ENCODE results near the gene SLC28A3. TPM values are rescaled to one million over a fixed set of nuclear protein-coding genes. Genes with fewer than 3 reads are reported as not detected.

Gene SLC28A3
- total and polyA plus RNA-seq, 4 donors, result 0.24 to 3.6 (median 0.46) TPM

GRCh38 chr9:84310883-84311282 lies 29.7 kb downstream of the SLC28A3 start:
- H3K36me3 ChIP-seq (ENCODE audit: control insufficient read depth, insufficient read depth, low read length), result no peaks in the 10 kb centered on the region
- WGBS (ENCODE audit: insufficient coverage), result no CpG with 5 or more reads among the region's 2 CpGs
- H3K4me3 ChIP-seq (ENCODE audit: low read depth, low read length), result no peak overlapping the region
- no peaks in the 10 kb centered on the region for H3K27me3 ChIP-seq (ENCODE audit: control insufficient read depth, insufficient read depth, low read length)
- DNase-seq (ENCODE audit: low read depth in 4 of 6, low spot score in 6 of 6), result no peak
- H3K4me1 ChIP-seq (ENCODE audit: control insufficient read depth, insufficient read depth, low read length), result no peaks in the 10 kb centered on the region
- H3K27ac ChIP-seq (ENCODE audit: low read depth, low read length), result no peak overlapping the region
- no peaks in the 10 kb centered on the region for H3K9me3 ChIP-seq (ENCODE audit: control insufficient read depth, insufficient read depth, low read length)

GRCh38 chr9:84305497-84306131 lies 34.9 kb downstream of the SLC28A3 start:
- H3K4me3 ChIP-seq (ENCODE audit: low read depth, low read length), result no peak overlapping the region
- no peak for DNase-seq (ENCODE audit: low read depth in 4 of 6, low spot score in 6 of 6)
- WGBS (ENCODE audit: insufficient coverage), result 92% methylated on average over 2 of the region's 5 CpGs
- H3K27me3 ChIP-seq (ENCODE audit: control insufficient read depth, insufficient read depth, low read length), result no peaks in the 10 kb centered on the region
- H3K9me3 ChIP-seq (ENCODE audit: control insufficient read depth, insufficient read depth, low read length), result no peaks in the 10 kb centered on the region
- H3K36me3 ChIP-seq (ENCODE audit: control insufficient read depth, insufficient read depth, low read length), result no peaks in the 10 kb centered on the region
- H3K4me1 ChIP-seq (ENCODE audit: control insufficient read depth, insufficient read depth, low read length), result no peaks in the 10 kb centered on the region
- no peak overlapping the region for H3K27ac ChIP-seq (ENCODE audit: low read depth, low read length)

- no peak overlapping the region for H3K4me3 ChIP-seq (ENCODE audit: low read depth, low read length)
- no peaks in the 10 kb centered on the region for H3K27me3 ChIP-seq (ENCODE audit: control insufficient read depth, insufficient read depth, low read length)
- H3K36me3 ChIP-seq (ENCODE audit: control insufficient read depth, insufficient read depth, low read length), result no peaks in the 10 kb centered on the region
- no CpG with 5 or more reads among the region's 1 CpG for WGBS (ENCODE audit: insufficient coverage)
- no peak overlapping the region for H3K27ac ChIP-seq (ENCODE audit: low read depth, low read length)
- DNase-seq (ENCODE audit: low read depth in 4 of 6, low spot score in 6 of 6), result peak in 1 of 6 donors; percentile 13
- no peaks in the 10 kb centered on the region for H3K4me1 ChIP-seq (ENCODE audit: control insufficient read depth, insufficient read depth, low read length)
- no peaks in the 10 kb centered on the region for H3K9me3 ChIP-seq (ENCODE audit: control insufficient read depth, insufficient read depth, low read length)
These were observed 36.4 kb downstream of the SLC28A3 start for GRCh38 chr9:84304166-84304565.

GRCh38 chr9:84303061-84303460 lies 37.5 kb downstream of the SLC28A3 start:
- no peak overlapping the region for H3K27ac ChIP-seq (ENCODE audit: low read depth, low read length)
- no peaks in the 10 kb centered on the region for H3K4me1 ChIP-seq (ENCODE audit: control insufficient read depth, insufficient read depth, low read length)
- H3K4me3 ChIP-seq (ENCODE audit: low read depth, low read length), result no peak overlapping the region
- H3K27me3 ChIP-seq (ENCODE audit: control insufficient read depth, insufficient read depth, low read length), result no peaks in the 10 kb centered on the region
- DNase-seq (ENCODE audit: low read depth in 4 of 6, low spot score in 6 of 6), result no peak
- WGBS (ENCODE audit: insufficient coverage), result 83% methylated on average over 1 of the region's 4 CpGs
- H3K9me3 ChIP-seq (ENCODE audit: control insufficient read depth, insufficient read depth, low read length), result no peaks in the 10 kb centered on the region
- no peaks in the 10 kb centered on the region for H3K36me3 ChIP-seq (ENCODE audit: control insufficient read depth, insufficient read depth, low read length)

GRCh38 chr9:84301851-84302250 lies 38.7 kb downstream of the SLC28A3 start:
- H3K36me3 ChIP-seq (ENCODE audit: control insufficient read depth, insufficient read depth, low read length), result no peaks in the 10 kb centered on the region
- no peaks in the 10 kb centered on the region for H3K27me3 ChIP-seq (ENCODE audit: control insufficient read depth, insufficient read depth, low read length)
- DNase-seq (ENCODE audit: low read depth in 4 of 6, low spot score in 6 of 6), result no peak
- no CpG with 5 or more reads among the region's 3 CpGs for WGBS (ENCODE audit: insufficient coverage)
- H3K9me3 ChIP-seq (ENCODE audit: control insufficient read depth, insufficient read depth, low read length), result no peaks in the 10 kb centered on the region
- no peak overlapping the region for H3K27ac ChIP-seq (ENCODE audit: low read depth, low read length)
- H3K4me1 ChIP-seq (ENCODE audit: control insufficient read depth, insufficient read depth, low read length), result no peaks in the 10 kb centered on the region
- no peak overlapping the region for H3K4me3 ChIP-seq (ENCODE audit: low read depth, low read length)

- H3K27ac ChIP-seq (ENCODE audit: low read depth, low read length), result no peak overlapping the region
- 69% methylated on average over 5 of the region's 5 CpGs for WGBS (ENCODE audit: insufficient coverage)
- H3K9me3 ChIP-seq (ENCODE audit: control insufficient read depth, insufficient read depth, low read length), result no peaks in the 10 kb centered on the region
- H3K4me3 ChIP-seq (ENCODE audit: low read depth, low read length), result no peak overlapping the region
- no peaks in the 10 kb centered on the region for H3K4me1 ChIP-seq (ENCODE audit: control insufficient read depth, insufficient read depth, low read length)
- H3K27me3 ChIP-seq (ENCODE audit: control insufficient read depth, insufficient read depth, low read length), result no peaks in the 10 kb centered on the region
- DNase-seq (ENCODE audit: low read depth in 4 of 6, low spot score in 6 of 6), result no peak
- H3K36me3 ChIP-seq (ENCODE audit: control insufficient read depth, insufficient read depth, low read length), result no peaks in the 10 kb centered on the region
These were observed 40.3 kb downstream of the SLC28A3 start for GRCh38 chr9:84300271-84300670.

GRCh38 chr9:84297162-84297821 lies 43.3 kb downstream of the SLC28A3 start:
- 100% methylated on average over 2 of the region's 4 CpGs for WGBS (ENCODE audit: insufficient coverage)
- Histone ChIP-seq H3K27ac (ENCODE audit: low read depth, low read length) (no peak overlapping the region), H3K4me3 (ENCODE audit: low read depth, low read length) (no peak overlapping the region), H3K27me3 (ENCODE audit: control insufficient read depth, insufficient read depth, low read length) (no peaks in the 10 kb centered on the region), H3K36me3 (ENCODE audit: control insufficient read depth, insufficient read depth, low read length) (no peaks in the 10 kb centered on the region), H3K4me1 (ENCODE audit: control insufficient read depth, insufficient read depth, low read length) (no peaks in the 10 kb centered on the region), H3K9me3 (ENCODE audit: control insufficient read depth, insufficient read depth, low read length) (no peaks in the 10 kb centered on the region)
- DNase-seq (ENCODE audit: low read depth in 4 of 6, low spot score in 6 of 6), result no peak

- Histone ChIP-seq H3K4me3 (ENCODE audit: low read depth, low read length) (no peak overlapping the region), H3K27me3 (ENCODE audit: control insufficient read depth, insufficient read depth, low read length) (no peaks in the 10 kb centered on the region), H3K36me3 (ENCODE audit: control insufficient read depth, insufficient read depth, low read length) (no peaks in the 10 kb centered on the region), H3K27ac (ENCODE audit: low read depth, low read length) (no peak overlapping the region), H3K9me3 (ENCODE audit: control insufficient read depth, insufficient read depth, low read length) (no peaks in the 10 kb centered on the region), H3K4me1 (ENCODE audit: control insufficient read depth, insufficient read depth, low read length) (no peaks in the 10 kb centered on the region)
- no peak for DNase-seq (ENCODE audit: low read depth in 4 of 6, low spot score in 6 of 6)
- 79% methylated on average over 4 of the region's 7 CpGs for WGBS (ENCODE audit: insufficient coverage)
These were observed 44.3 kb downstream of the SLC28A3 start for GRCh38 chr9:84296146-84296843.

GRCh38 chr9:84294241-84294950 lies 46.2 kb downstream of the SLC28A3 start:
- no peak overlapping the region for H3K4me3 ChIP-seq (ENCODE audit: low read depth, low read length)
- H3K36me3 ChIP-seq (ENCODE audit: control insufficient read depth, insufficient read depth, low read length), result no peaks in the 10 kb centered on the region
- DNase-seq (ENCODE audit: low read depth in 4 of 6, low spot score in 6 of 6), result no peak
- H3K4me1 ChIP-seq (ENCODE audit: control insufficient read depth, insufficient read depth, low read length), result no peaks in the 10 kb centered on the region
- H3K9me3 ChIP-seq (ENCODE audit: control insufficient read depth, insufficient read depth, low read length), result no peaks in the 10 kb centered on the region
- no peaks in the 10 kb centered on the region for H3K27me3 ChIP-seq (ENCODE audit: control insufficient read depth, insufficient read depth, low read length)
- H3K27ac ChIP-seq (ENCODE audit: low read depth, low read length), result no peak overlapping the region
- WGBS (ENCODE audit: insufficient coverage), result 100% methylated on average over 1 of the region's 5 CpGs

All from spinal cord (tissue), 10 donors.